A673 (cell line): ENCODE measurements around the gene GPR39. TPM values are rescaled to one million over a fixed set of nuclear protein-coding genes. Genes with fewer than 3 reads are reported as not detected.

Source experiments
- BruUV-seq: library from RNA; stranded (reverse); fragments of 400-500 nt; replicated peaks from 2 replicates; lab custom pipeline; 2021; lab: Mats Ljungman, UMichigan
- CTCF ChIA-PET: fragments of 300-600 bp; sonication (Branson Sonifier 250); formaldehyde crosslinking; loops from one replicate; lab custom pipeline; 2022; ENCODE audit warnings: antibody characterized with exemption; lab: Charles Lee
- POLR2A ChIA-PET: fragments of 300-600 bp; sonication (Branson Sonifier 250); formaldehyde crosslinking; loops from one replicate; lab custom pipeline; 2022; ENCODE audit warnings: antibody characterized with exemption; ENCODE audit not compliant: low non-redundant PET; lab: Charles Lee
- DNase-seq: peaks from one replicate; pipeline ENCODE4 v3.0.0-alpha.2; 2015; ENCODE audit warnings: low spot score
- H3K27ac ChIP-seq: fragments of 200-600 bp; sonication (generic); 2 replicates; pipeline ENCODE4 v1.5.1; 2016; ENCODE audit warnings: mixed run types, low read depth, mild to moderate bottlenecking, mixed read lengths, antibody characterized with exemption, low read length; ENCODE audit not compliant: poor library complexity, severe bottlenecking
- H3K27me3 ChIP-seq: fragments of 200-600 bp; sonication (generic); replicated peaks from 2 replicates; pipeline ENCODE4 v1.6.1; 2017; ENCODE audit warnings: mixed run types, low read depth, mild to moderate bottlenecking, mixed read lengths, antibody characterized with exemption, low read length; ENCODE audit not compliant: insufficient read depth, poor library complexity
- H3K36me3 ChIP-seq: fragments of 200-600 bp; sonication (generic); 2 replicates; pipeline ENCODE4 v1.6.1; 2016; ENCODE audit warnings: mixed run types, mild to moderate bottlenecking, mixed read lengths, antibody characterized with exemption, low read length; ENCODE audit not compliant: insufficient read depth, poor library complexity, severe bottlenecking
- H3K4me1 ChIP-seq: fragments of 200-600 bp; sonication (generic); 2 replicates; pipeline ENCODE4 v1.6.1; 2017; ENCODE audit warnings: mixed run types, mild to moderate bottlenecking, mixed read lengths, antibody characterized with exemption, low read length; ENCODE audit not compliant: insufficient read depth, poor library complexity, severe bottlenecking
- H3K4me3 ChIP-seq: fragments of 200-600 bp; sonication (generic); 2 replicates; pipeline ENCODE4 v1.5.1; 2016; ENCODE audit warnings: low read depth, mixed run types, mild to moderate bottlenecking, mixed read lengths, low read length; ENCODE audit not compliant: poor library complexity, severe bottlenecking
- H3K9me3 ChIP-seq: fragments of 200-600 bp; sonication (generic); 2 replicates; pipeline ENCODE4 v1.6.1; 2016; ENCODE audit warnings: mixed run types, low read depth, mild to moderate bottlenecking, mixed read lengths, antibody characterized with exemption, low read length; ENCODE audit not compliant: poor library complexity, severe bottlenecking
- EZH2 ChIP-seq: fragments of 200-600 bp; sonication (generic); IDR thresholded peaks from 2 replicates; pipeline ENCODE4 v1.6.1; 2017; ENCODE audit warnings: borderline replicate concordance, low read depth, mild to moderate bottlenecking, mixed read lengths, antibody characterized with exemption, low read length; ENCODE audit not compliant: poor library complexity, severe bottlenecking
- intact Hi-C: fragments of 100-400 bp; cut with micrococcal nuclease; formaldehyde crosslinking; loops from one replicate; pipeline ENCODE4 v1.10.0; 2022; ENCODE audit not compliant: unreplicated experiment
- total RNA-seq: library from RNA; stranded (reverse); gene quantifications from 2 replicates; pipeline ENCODE4 v1.2.3, GENCODE V29; 2021
- TF ChIP-seq, protein P1 (sequence below): fragments of 300-800, 200-600 bp; sonication (generic); conservative IDR thresholded peaks from 2 replicates; pipeline ENCODE4 v1.5.1; 2017; ENCODE audit warnings: low read depth, mild to moderate bottlenecking, antibody characterized with exemption, low read length, moderate library complexity, mixed read lengths

The GPR39 gene
- total RNA-seq, 1 experiment from 2014 or later, result 3.6 TPM

DNA sequence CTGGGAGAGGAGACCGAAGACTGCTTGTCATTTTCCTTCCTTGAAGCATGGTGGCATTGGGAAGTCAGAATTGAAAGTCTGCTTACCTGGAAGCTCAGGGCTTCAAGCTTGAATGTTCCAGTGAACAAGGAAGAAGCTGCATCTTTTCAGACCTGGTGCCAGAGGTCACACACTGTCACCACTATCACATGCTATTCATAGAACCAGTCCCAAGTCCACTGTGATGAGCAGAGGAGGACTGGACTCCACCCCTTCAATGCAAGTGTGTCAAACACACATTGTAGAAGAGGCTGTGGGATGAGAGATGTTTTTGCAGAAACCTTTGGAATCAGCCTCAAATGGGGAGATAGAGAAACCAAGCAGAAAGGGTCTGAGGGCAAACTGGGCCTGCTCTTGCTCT lies 172.0 kb downstream of the GPR39 start:
- no TSS peak for BruUV-seq
- no peaks in the 10 kb centered on the region for H3K4me1 ChIP-seq
- H3K27me3 ChIP-seq, result no peaks in the 10 kb centered on the region
- TF ChIP-seq EZH2, result no peak
- TF ChIP-seq, protein P1, sequence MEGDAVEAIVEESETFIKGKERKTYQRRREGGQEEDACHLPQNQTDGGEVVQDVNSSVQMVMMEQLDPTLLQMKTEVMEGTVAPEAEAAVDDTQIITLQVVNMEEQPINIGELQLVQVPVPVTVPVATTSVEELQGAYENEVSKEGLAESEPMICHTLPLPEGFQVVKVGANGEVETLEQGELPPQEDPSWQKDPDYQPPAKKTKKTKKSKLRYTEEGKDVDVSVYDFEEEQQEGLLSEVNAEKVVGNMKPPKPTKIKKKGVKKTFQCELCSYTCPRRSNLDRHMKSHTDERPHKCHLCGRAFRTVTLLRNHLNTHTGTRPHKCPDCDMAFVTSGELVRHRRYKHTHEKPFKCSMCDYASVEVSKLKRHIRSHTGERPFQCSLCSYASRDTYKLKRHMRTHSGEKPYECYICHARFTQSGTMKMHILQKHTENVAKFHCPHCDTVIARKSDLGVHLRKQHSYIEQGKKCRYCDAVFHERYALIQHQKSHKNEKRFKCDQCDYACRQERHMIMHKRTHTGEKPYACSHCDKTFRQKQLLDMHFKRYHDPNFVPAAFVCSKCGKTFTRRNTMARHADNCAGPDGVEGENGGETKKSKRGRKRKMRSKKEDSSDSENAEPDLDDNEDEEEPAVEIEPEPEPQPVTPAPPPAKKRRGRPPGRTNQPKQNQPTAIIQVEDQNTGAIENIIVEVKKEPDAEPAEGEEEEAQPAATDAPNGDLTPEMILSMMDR, result no peak
- intact Hi-C loops, result no loop called here
- ChIA-PET POLR2A (no interaction called here), CTCF (no interaction called here)
- H3K36me3 ChIP-seq, result no peaks in the 10 kb centered on the region
- H3K27ac ChIP-seq, result no peak overlapping the region
- no peak for DNase-seq
- no peaks in the 10 kb centered on the region for H3K9me3 ChIP-seq
- no peak overlapping the region for H3K4me3 ChIP-seq

DNA sequence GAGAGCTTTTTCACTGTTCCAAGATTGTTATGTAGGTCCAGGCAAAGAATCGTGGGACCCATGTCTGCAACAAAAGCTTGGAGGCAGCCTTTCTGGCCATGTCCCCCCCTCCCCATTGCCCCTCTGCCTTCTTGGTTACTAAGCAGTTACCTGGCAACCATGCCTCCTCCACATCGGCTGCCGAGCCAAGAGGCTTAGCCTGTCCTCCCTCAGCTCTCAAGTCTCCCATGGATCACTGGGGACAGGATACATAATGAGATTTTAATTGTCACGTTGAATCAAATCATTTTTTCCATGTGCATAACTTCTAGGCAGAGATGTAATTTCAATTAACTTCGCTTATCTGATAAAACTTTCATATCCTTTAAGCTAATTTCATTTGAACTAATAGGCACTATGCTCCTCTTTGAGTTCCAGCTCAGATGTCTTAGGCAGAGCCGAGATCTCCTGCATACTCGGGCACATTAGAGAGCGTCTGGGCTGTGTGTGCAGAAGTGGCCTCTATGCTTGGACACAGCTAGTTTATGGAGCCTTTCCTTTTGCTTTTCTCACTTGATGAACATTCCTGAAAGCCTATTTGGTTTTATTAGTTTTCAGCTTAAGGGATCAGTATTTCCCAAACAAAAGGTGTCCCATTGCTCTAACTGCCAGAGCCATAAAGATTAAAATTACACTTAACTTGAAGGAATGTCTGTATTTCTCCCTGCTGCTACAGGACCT lies 172.7 kb downstream of the GPR39 start:
- TF ChIP-seq, protein P1, result no peak
- TF ChIP-seq EZH2, result no peak
- POLR2A ChIA-PET, result no interaction called here
- Histone ChIP-seq H3K4me1 (no peaks in the 10 kb centered on the region), H3K27me3 (no peaks in the 10 kb centered on the region), H3K9me3 (no peaks in the 10 kb centered on the region), H3K36me3 (no peaks in the 10 kb centered on the region), H3K4me3 (no peak overlapping the region), H3K27ac (no peak overlapping the region)
- BruUV-seq, result no TSS peak
- intact Hi-C loops, result no loop called here
- CTCF ChIA-PET, result no interaction called here
- DNase-seq, result peak; percentile 33

DNA sequence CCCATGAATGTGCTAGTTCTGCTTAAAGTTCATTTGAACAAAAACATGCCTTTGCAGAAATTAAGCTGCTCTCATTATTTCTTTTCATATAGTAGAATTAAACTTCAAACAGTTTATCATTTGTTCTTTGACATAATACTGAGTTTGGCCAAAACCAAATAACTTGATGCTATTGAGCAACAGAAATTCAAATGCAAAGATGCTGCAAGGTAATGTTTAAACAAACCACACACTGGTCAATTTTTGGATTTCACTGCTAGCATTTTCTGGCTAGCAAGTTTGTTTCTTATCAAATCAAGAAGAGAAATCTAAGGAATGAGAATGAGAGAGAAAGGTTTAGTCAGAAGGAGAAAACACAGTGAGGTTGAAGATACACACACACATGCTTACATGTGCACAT lies 173.4 kb downstream of the GPR39 start:
- intact Hi-C loops, result no loop called here
- ChIA-PET POLR2A (no interaction called here), CTCF (no interaction called here)
- DNase-seq, result no peak
- Histone ChIP-seq H3K4me3 (no peak overlapping the region), H3K9me3 (no peaks in the 10 kb centered on the region), H3K27ac (no peak overlapping the region), H3K4me1 (no peaks in the 10 kb centered on the region), H3K27me3 (no peaks in the 10 kb centered on the region), H3K36me3 (no peaks in the 10 kb centered on the region)
- no TSS peak for BruUV-seq
- TF ChIP-seq EZH2, result no peak
- TF ChIP-seq, protein P1, result no peak
